Naive B cell (primary cell): ENCODE results near the gene TNFRSF9. TPM values are rescaled to one million over a fixed set of nuclear protein-coding genes. Genes with fewer than 3 reads are reported as not detected.

Experiments
- ATAC-seq, 2 donors: fragments of 150-1000 bp; cut with Tn5 transposase; 2 replicates each; pipeline ENCODE4 v1.10.0; 2021; ENCODE audit warnings: low read depth in 2 of 2, mild to moderate bottlenecking in 2 of 2, moderate library complexity in 2 of 2
- DNase-seq: peaks from one replicate; pipeline ENCODE4 v3.0.0; 2022
- H3K27ac Mint-ChIP-seq, 6 donors: one replicate each; pipeline ENCODE4 v1.8.0; 2020 to 2022; ENCODE audit warnings: mild to moderate bottlenecking in 6 of 6, mixed read lengths in 6 of 6, moderate library complexity in 5 of 6, inconsistent platforms in 2 of 6
- H3K27me3 Mint-ChIP-seq, 3 donors: one replicate each; pipeline ENCODE4 v1.8.0; 2021 to 2022; ENCODE audit warnings: mixed read lengths in 3 of 3, mild to moderate bottlenecking in 1 of 3
- H3K36me3 Mint-ChIP-seq, 2 donors: one replicate each; pipeline ENCODE4 v1.8.0; 2020 to 2022; ENCODE audit warnings: mixed read lengths in 2 of 2, inconsistent platforms in 1 of 2, mild to moderate bottlenecking in 1 of 2
- H3K4me1 Mint-ChIP-seq, 3 donors: one replicate each; pipeline ENCODE4 v1.8.0; 2020 to 2022; ENCODE audit warnings: mixed read lengths in 3 of 3, inconsistent platforms in 1 of 3, mild to moderate bottlenecking in 1 of 3, moderate library complexity in 1 of 3
- H3K4me3 Mint-ChIP-seq, 8 donors: one replicate each; pipeline ENCODE4 v1.8.0; 2020 to 2022; ENCODE audit warnings: mild to moderate bottlenecking in 8 of 8, mixed read lengths in 8 of 8, moderate library complexity in 8 of 8, inconsistent platforms in 2 of 8
- H3K9me3 Mint-ChIP-seq, 7 donors: one replicate each; pipeline ENCODE4 v1.8.0; 2020 to 2022; ENCODE audit warnings: mixed read lengths in 7 of 7, mild to moderate bottlenecking in 5 of 7, inconsistent platforms in 2 of 7, moderate library complexity in 1 of 7
- polyA plus RNA-seq, 6 donors: library from polyadenylated mRNA; unstranded; fragments of 300-500 nt; fragmentation: Illumina TruSeq; gene quantifications; one replicate each; pipeline ENCODE4 v1.2.3, GENCODE V29; 2021; ENCODE audit warnings: low read depth in 6 of 6

The TNFRSF9 gene
- under 1 TPM in 2 of 6 donors, not detected in 4; 0.38 to 0.52 TPM for polyA plus RNA-seq

- ATAC-seq: peak; percentile 66 to 67
- Mint-ChIP-seq H3K4me3 (peak within 1 kb of the TSS; percentile 74 to 94 (median 87)), H3K27me3 (peaks cover 51 to 72% (median 65%) of the 10 kb centered on the region in 3 donors), H3K9me3 (no peaks in the 10 kb centered on the region), H3K36me3 (peaks cover 0 to 9% of the 10 kb centered on the region in 2 donors), H3K27ac (peak within 1 kb of the TSS in 4 of 6 donors; percentile 53 to 90 (median 64)), H3K4me1 (peaks cover 24 to 28% (median 25%) of the 10 kb centered on the region in 3 donors)
- no peak for DNase-seq
These were observed at the start of gene TNFRSF9 for GRCh38 chr1:7940745-7941436. TNFRSF9 (minus strand) TSS chr1:7940839; CDS start chr1:7939994, 845 bp downstream.

GRCh38 chr1:7989762-7990428 is 49.3 kb upstream of the TNFRSF9 start:
- Mint-ChIP-seq H3K4me3 (peak overlapping the region in 1 of 8 donors; percentile 8), H3K27ac (peak overlapping the region in 3 of 6 donors; percentile 1 to 58 (median 32)), H3K4me1 (peaks cover 3 to 16% (median 14%) of the 10 kb centered on the region in 3 donors), H3K36me3 (peaks cover 7 to 23% of the 10 kb centered on the region in 2 donors), H3K27me3 (no peaks in the 10 kb centered on the region), H3K9me3 (peaks cover 0 to 5% (median 0%) of the 10 kb centered on the region in 7 donors)
- no peak for DNase-seq
- ATAC-seq: no peak

- no peak for ATAC-seq
- Mint-ChIP-seq H3K36me3 (peaks cover 7 to 27% of the 10 kb centered on the region in 2 donors), H3K27me3 (no peaks in the 10 kb centered on the region), H3K4me3 (no peak overlapping the region), H3K9me3 (peaks cover 0 to 5% (median 0%) of the 10 kb centered on the region in 7 donors), H3K27ac (peak overlapping the region in 1 of 6 donors; percentile 7), H3K4me1 (peaks cover 4 to 16% (median 7%) of the 10 kb centered on the region in 3 donors)
- DNase-seq: no peak
These were observed 47.9 kb upstream of the TNFRSF9 start for GRCh38 chr1:7988576-7988975.

- H3K27me3 Mint-ChIP-seq: no peaks in the 10 kb centered on the region
- DNase-seq (no peak), ATAC-seq (no peak)
- peak overlapping the region in 1 of 8 donors; percentile 63 for H3K4me3 Mint-ChIP-seq
- peaks cover 0 to 5% (median 0%) of the 10 kb centered on the region in 7 donors for H3K9me3 Mint-ChIP-seq
- peaks cover 7 to 28% of the 10 kb centered on the region in 2 donors for H3K36me3 Mint-ChIP-seq
- H3K4me1 Mint-ChIP-seq: peaks cover 0 to 14% (median 12%) of the 10 kb centered on the region in 3 donors
- no peak overlapping the region for H3K27ac Mint-ChIP-seq
These were observed 46.9 kb upstream of the TNFRSF9 start for GRCh38 chr1:7987528-7987927.

GRCh38 chr1:7985851-7986612 is 45.4 kb upstream of the TNFRSF9 start:
- Mint-ChIP-seq H3K9me3 (peaks cover 0 to 5% (median 0%) of the 10 kb centered on the region in 7 donors), H3K4me3 (no peak overlapping the region), H3K4me1 (peaks cover 0 to 19% (median 16%) of the 10 kb centered on the region in 3 donors), H3K27ac (peak overlapping the region in 3 of 6 donors; percentile 24 to 75 (median 42)), H3K36me3 (peaks cover 7 to 28% of the 10 kb centered on the region in 2 donors), H3K27me3 (no peaks in the 10 kb centered on the region)
- ATAC-seq (no peak), DNase-seq (no peak)

- H3K9me3 Mint-ChIP-seq: peaks cover 0 to under 1% (median 0%) of the 10 kb centered on the region in 7 donors
- no peaks in the 10 kb centered on the region for H3K27me3 Mint-ChIP-seq
- H3K4me1 Mint-ChIP-seq: peaks cover 0 to 13% (median 10%) of the 10 kb centered on the region in 3 donors
- DNase-seq (no peak), ATAC-seq (no peak)
- H3K36me3 Mint-ChIP-seq: peaks cover 0 to 18% of the 10 kb centered on the region in 2 donors
- no peak overlapping the region for H3K4me3 Mint-ChIP-seq
- no peak overlapping the region for H3K27ac Mint-ChIP-seq
These were observed 44.2 kb upstream of the TNFRSF9 start for GRCh38 chr1:7984811-7985210.

GRCh38 chr1:7983086-7983778 is 42.6 kb upstream of the TNFRSF9 start:
- ATAC-seq: no peak
- Mint-ChIP-seq H3K27ac (peak overlapping the region in 2 of 6 donors; percentile 16 to 69), H3K27me3 (no peaks in the 10 kb centered on the region), H3K36me3 (peaks cover 0 to 16% of the 10 kb centered on the region in 2 donors), H3K4me3 (no peak overlapping the region), H3K9me3 (no peaks in the 10 kb centered on the region), H3K4me1 (peaks cover 5 to 13% (median 10%) of the 10 kb centered on the region in 3 donors)
- DNase-seq: no peak

- DNase-seq: no peak
- no peak for ATAC-seq
- peaks cover 5 to 13% (median 10%) of the 10 kb centered on the region in 3 donors for H3K4me1 Mint-ChIP-seq
- no peak overlapping the region for H3K4me3 Mint-ChIP-seq
- H3K36me3 Mint-ChIP-seq: peaks cover 6 to 7% of the 10 kb centered on the region in 2 donors
- H3K9me3 Mint-ChIP-seq: no peaks in the 10 kb centered on the region
- peak overlapping the region in 4 of 6 donors; percentile 8 to 49 (median 40) for H3K27ac Mint-ChIP-seq
- H3K27me3 Mint-ChIP-seq: no peaks in the 10 kb centered on the region
These were observed 40.3 kb upstream of the TNFRSF9 start for GRCh38 chr1:7980984-7981383.

- H3K4me3 Mint-ChIP-seq: no peak overlapping the region
- peaks cover 0 to 10% of the 10 kb centered on the region in 2 donors for H3K36me3 Mint-ChIP-seq
- H3K9me3 Mint-ChIP-seq: no peaks in the 10 kb centered on the region
- H3K4me1 Mint-ChIP-seq: peaks cover 0 to 5% (median 4%) of the 10 kb centered on the region in 3 donors
- ATAC-seq: peak; percentile 44 to 46
- no peaks in the 10 kb centered on the region for H3K27me3 Mint-ChIP-seq
- H3K27ac Mint-ChIP-seq: no peak overlapping the region
- no peak for DNase-seq
These were observed 34.7 kb upstream of the TNFRSF9 start for GRCh38 chr1:7975212-7975865.

- no peaks in the 10 kb centered on the region for H3K27me3 Mint-ChIP-seq
- H3K4me3 Mint-ChIP-seq: no peak overlapping the region
- H3K4me1 Mint-ChIP-seq: peaks cover 0 to 4% (median 0%) of the 10 kb centered on the region in 3 donors
- no peaks in the 10 kb centered on the region for H3K9me3 Mint-ChIP-seq
- no peak for ATAC-seq
- H3K36me3 Mint-ChIP-seq: peaks cover 0 to 19% of the 10 kb centered on the region in 2 donors
- no peak for DNase-seq
- no peak overlapping the region for H3K27ac Mint-ChIP-seq
These were observed 32.4 kb upstream of the TNFRSF9 start for GRCh38 chr1:7973086-7973485.

GRCh38 chr1:7972285-7972684 is 31.6 kb upstream of the TNFRSF9 start:
- ATAC-seq (no peak), DNase-seq (no peak)
- Mint-ChIP-seq H3K4me1 (peaks cover under 1 to 4% (median 3%) of the 10 kb centered on the region in 3 donors), H3K4me3 (no peak overlapping the region), H3K9me3 (no peaks in the 10 kb centered on the region), H3K27ac (peak overlapping the region in 1 of 6 donors; percentile 14), H3K36me3 (peaks cover 0 to 17% of the 10 kb centered on the region in 2 donors), H3K27me3 (no peaks in the 10 kb centered on the region)

- no peaks in the 10 kb centered on the region for H3K27me3 Mint-ChIP-seq
These were observed 30.4 kb upstream of the TNFRSF9 start for GRCh38 chr1:7971024-7971423.

More at GRCh38 chr1:7971024-7971423, 30.4 kb upstream of the TNFRSF9 start:
- no peak overlapping the region for H3K27ac Mint-ChIP-seq
- H3K4me1 Mint-ChIP-seq: peaks cover 8 to 10% (median 10%) of the 10 kb centered on the region in 3 donors
- no peak for DNase-seq
- no peak for ATAC-seq
- H3K9me3 Mint-ChIP-seq: no peaks in the 10 kb centered on the region
- no peak overlapping the region for H3K4me3 Mint-ChIP-seq
- H3K36me3 Mint-ChIP-seq: peaks cover 0 to 22% of the 10 kb centered on the region in 2 donors
